ENCODE data around the gene ZP2.

- TF ChIP-seq, protein P1, sequence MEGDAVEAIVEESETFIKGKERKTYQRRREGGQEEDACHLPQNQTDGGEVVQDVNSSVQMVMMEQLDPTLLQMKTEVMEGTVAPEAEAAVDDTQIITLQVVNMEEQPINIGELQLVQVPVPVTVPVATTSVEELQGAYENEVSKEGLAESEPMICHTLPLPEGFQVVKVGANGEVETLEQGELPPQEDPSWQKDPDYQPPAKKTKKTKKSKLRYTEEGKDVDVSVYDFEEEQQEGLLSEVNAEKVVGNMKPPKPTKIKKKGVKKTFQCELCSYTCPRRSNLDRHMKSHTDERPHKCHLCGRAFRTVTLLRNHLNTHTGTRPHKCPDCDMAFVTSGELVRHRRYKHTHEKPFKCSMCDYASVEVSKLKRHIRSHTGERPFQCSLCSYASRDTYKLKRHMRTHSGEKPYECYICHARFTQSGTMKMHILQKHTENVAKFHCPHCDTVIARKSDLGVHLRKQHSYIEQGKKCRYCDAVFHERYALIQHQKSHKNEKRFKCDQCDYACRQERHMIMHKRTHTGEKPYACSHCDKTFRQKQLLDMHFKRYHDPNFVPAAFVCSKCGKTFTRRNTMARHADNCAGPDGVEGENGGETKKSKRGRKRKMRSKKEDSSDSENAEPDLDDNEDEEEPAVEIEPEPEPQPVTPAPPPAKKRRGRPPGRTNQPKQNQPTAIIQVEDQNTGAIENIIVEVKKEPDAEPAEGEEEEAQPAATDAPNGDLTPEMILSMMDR (IDR thresholded peaks at IDR 0.05; ENCODE audit: low read depth, low read length, missing input control), result no peak
- TF ChIP-seq SP1 (IDR thresholded peaks at IDR 0.05) (no peak), REST (IDR thresholded peaks at IDR 0.05) (no peak), RAD21 (IDR thresholded peaks at IDR 0.05) (no peak), EGR1 (IDR thresholded peaks at IDR 0.05; ENCODE audit: low read depth in 2 of 2) (no peak)
- TF ChIP-seq, protein P2, sequence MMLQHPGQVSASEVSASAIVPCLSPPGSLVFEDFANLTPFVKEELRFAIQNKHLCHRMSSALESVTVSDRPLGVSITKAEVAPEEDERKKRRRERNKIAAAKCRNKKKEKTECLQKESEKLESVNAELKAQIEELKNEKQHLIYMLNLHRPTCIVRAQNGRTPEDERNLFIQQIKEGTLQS (IDR thresholded peaks at IDR 0.05), result no peak
- TF ChIP-seq, protein P3, sequence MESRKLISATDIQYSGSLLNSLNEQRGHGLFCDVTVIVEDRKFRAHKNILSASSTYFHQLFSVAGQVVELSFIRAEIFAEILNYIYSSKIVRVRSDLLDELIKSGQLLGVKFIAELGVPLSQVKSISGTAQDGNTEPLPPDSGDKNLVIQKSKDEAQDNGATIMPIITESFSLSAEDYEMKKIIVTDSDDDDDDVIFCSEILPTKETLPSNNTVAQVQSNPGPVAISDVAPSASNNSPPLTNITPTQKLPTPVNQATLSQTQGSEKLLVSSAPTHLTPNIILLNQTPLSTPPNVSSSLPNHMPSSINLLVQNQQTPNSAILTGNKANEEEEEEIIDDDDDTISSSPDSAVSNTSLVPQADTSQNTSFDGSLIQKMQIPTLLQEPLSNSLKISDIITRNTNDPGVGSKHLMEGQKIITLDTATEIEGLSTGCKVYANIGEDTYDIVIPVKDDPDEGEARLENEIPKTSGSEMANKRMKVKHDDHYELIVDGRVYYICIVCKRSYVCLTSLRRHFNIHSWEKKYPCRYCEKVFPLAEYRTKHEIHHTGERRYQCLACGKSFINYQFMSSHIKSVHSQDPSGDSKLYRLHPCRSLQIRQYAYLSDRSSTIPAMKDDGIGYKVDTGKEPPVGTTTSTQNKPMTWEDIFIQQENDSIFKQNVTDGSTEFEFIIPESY (IDR thresholded peaks at IDR 0.05), result no peak
These were observed 25.5 kb upstream of the ZP2 start for GRCh38 chr16:21236831-21237230.
